Neural progenitor cell (in vitro differentiated cells): ENCODE results near the gene NPTX1.

Source experiments
- EZH2 ChIP-seq: fragments of 200-600 bp; sonication (generic); IDR thresholded peaks from 2 replicates; pipeline ENCODE4 v1.6.1; 2017; ENCODE audit warnings: antibody characterized with exemption, mild to moderate bottlenecking, moderate library complexity
- EZH2phosphoT487 ChIP-seq: fragments of 200-600 bp; sonication (generic); IDR thresholded peaks from 2 replicates; pipeline ENCODE4 v1.6.1; 2017; ENCODE audit warnings: antibody characterized with exemption
- TF ChIP-seq, protein P1 (sequence below): fragments of 200-600 bp; sonication (generic); IDR thresholded peaks from 2 replicates; pipeline ENCODE4 v1.5.1; 2017; ENCODE audit warnings: antibody characterized with exemption, mild to moderate bottlenecking

DNA sequence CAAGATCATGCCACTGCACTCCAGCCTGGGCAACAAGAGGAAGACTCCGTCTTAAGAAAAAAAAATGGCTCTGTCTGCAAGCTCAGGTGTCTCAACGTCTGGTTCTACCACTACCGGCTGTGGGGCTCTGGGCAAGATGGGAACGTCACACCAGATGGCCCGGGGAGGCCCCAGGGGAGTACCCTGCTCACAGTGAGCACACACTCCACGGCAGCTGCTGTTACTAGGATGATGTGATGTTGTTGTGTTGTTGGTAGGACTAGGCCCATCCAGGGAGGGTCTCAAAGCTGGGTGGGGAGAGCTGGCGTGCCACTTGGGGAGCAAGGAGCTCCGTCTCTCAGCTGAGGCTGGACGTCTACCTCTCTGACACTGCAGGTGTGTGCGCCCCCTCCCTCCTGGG is 9.4 kb upstream of the NPTX1 start:
- no peak for TF ChIP-seq EZH2
- TF ChIP-seq, protein P1, sequence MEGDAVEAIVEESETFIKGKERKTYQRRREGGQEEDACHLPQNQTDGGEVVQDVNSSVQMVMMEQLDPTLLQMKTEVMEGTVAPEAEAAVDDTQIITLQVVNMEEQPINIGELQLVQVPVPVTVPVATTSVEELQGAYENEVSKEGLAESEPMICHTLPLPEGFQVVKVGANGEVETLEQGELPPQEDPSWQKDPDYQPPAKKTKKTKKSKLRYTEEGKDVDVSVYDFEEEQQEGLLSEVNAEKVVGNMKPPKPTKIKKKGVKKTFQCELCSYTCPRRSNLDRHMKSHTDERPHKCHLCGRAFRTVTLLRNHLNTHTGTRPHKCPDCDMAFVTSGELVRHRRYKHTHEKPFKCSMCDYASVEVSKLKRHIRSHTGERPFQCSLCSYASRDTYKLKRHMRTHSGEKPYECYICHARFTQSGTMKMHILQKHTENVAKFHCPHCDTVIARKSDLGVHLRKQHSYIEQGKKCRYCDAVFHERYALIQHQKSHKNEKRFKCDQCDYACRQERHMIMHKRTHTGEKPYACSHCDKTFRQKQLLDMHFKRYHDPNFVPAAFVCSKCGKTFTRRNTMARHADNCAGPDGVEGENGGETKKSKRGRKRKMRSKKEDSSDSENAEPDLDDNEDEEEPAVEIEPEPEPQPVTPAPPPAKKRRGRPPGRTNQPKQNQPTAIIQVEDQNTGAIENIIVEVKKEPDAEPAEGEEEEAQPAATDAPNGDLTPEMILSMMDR: no peak
- TF ChIP-seq EZH2phosphoT487: no peak
